SK-N-SH (cell line): ENCODE results near the gene TACSTD2.

Source experiments
- CTCF ChIP-seq: fragments of 200-600 bp; sonication (generic); IDR thresholded peaks from 2 replicates; pipeline ENCODE4 v1.6.1; 2017; ENCODE audit warnings: antibody characterized with exemption, mild to moderate bottlenecking, moderate library complexity
- POLR2AphosphoS5 ChIP-seq: IDR thresholded peaks from 2 replicates; pipeline ENCODE4 v1.6.1; 2012; ENCODE audit warnings: low read depth, low read length

DNA sequence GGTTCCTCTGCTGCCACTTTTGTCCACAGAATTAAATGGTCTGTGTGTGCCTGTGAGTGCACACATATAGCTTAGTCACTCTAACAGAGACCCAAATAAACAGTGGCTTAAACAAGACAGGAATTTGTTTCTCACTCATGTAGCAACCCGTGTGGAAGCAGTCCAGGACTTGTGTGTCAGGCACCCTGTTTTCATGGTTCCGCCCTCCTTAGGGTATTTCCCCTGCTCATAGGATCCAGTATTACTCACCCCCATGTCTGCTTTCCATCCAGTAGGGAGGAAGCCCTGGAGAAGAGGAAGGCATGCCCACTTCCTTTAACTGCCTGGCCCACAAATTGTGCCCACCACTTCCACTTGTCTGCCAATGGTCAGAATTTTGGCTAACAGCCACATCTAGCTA lies 41.3 kb upstream of the TACSTD2 start:
- no peak for TF ChIP-seq CTCF
- no peak for TF ChIP-seq POLR2AphosphoS5
